ENCODE measurements around the gene MAPK7. TPM values are rescaled to one million over a fixed set of nuclear protein-coding genes. Genes with fewer than 3 reads are reported as not detected.

Gene MAPK7
- total and polyA plus RNA-seq, 2 donors (not counting 3 experiments of a cell fraction or from before 2014, with no cell fraction given), result 16.8 to 30.7 TPM

DNA sequence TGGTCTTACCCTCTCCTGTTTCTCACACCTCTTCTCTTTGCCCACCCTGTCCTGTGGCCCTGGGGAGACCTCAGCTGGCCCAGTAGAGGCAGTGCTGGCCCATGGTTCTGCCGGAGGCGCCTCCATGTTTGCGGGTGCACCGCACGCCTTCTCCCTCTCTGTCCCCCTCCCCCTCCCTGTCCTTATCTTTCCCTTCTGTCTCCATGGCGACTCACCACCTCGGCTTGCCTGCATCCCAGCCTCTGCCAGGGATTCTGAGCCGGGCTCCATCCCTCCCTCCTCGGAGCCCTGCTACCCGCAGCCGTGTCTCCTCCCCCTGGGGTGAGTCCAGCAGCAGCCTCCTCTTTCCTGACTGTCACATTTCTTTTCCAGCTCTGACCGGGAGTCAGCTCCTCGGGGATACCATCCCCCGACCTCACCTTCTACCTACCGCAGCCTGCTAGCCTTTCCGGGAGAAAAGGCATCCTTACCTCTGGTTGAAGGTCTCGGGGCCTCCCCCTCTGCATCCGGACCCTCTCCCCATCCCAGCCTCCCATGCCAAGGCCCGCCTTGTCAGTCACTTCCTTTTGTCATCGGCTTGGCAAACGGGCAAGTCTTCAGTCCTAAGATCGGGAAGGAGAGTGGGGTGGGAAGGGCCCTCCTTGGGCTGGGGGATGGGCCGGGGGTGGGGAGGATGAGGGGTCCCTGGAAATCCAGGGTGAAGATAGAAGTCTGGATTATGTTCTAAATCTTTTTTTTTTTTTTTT is 32.8 kb downstream of the MAPK7 start, which contains the start of gene RNF112:
Gene RNF112, plus strand, starts transcription at position 358 of the 746 bp plus-strand sequence. Its CDS starts 177 bp downstream, at position 535.
- dilution Hi-C loops (cut with MboI; ENCODE audit: extremely low pct_ligation_motif_present, low sequenced_read_pairs), result no loop called here
- no peak for FAIRE-seq
- CTCF ChIA-PET, result interaction anchor here (1.1 kb wide), 1 partner anchor 48 kb away, joined by 4 read pairs; no protein-coding TSS in a partner anchor

More for the DNA sequence above, 32.8 kb downstream of the MAPK7 start, which contains the start of gene RNF112:
- H3K9me3 ChIP-seq (replicated peaks; ENCODE audit: control insufficient read depth, insufficient read depth, low read length), result no peaks in the 10 kb centered on the region
- H3K4me3 ChIP-seq (replicated peaks in 1 of 3; ENCODE audit: insufficient read depth in 1 of 3, low read depth in 1 of 3, low read length in 3 of 3), result no peak within 1 kb of the TSS
- H4K20me1 ChIP-seq (replicated peaks; ENCODE audit: control insufficient read depth, extremely low read depth, insufficient read depth, low read length), result no peaks in the 10 kb centered on the region
- TF ChIP-seq POLR2AphosphoS5 (IDR thresholded peaks at IDR 0.05; ENCODE audit: insufficient read depth, low read depth, low read length) (no peak), EZH2 (IDR thresholded peaks at IDR 0.05; ENCODE audit: borderline replicate concordance, low read depth, low read length, severe bottlenecking) (no peak), JUN (IDR thresholded peaks at IDR 0.05; ENCODE audit: borderline replicate concordance, insufficient read depth, insufficient read length, low read depth) (no peak), MYC (IDR thresholded peaks at IDR 0.05; ENCODE audit: low read depth, low read length) (no peak), GATA2 (IDR thresholded peaks at IDR 0.05; ENCODE audit: insufficient read depth, insufficient read length, low read depth, low read length) (no peak), FOS (IDR thresholded peaks at IDR 0.05; ENCODE audit: borderline replicate concordance, insufficient read depth, low read length) (no peak), POLR2A (IDR thresholded peaks at IDR 0.05; ENCODE audit: low read depth, low read length) (no peak)
- TF ChIP-seq, protein P1, sequence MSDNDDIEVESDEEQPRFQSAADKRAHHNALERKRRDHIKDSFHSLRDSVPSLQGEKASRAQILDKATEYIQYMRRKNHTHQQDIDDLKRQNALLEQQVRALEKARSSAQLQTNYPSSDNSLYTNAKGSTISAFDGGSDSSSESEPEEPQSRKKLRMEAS (IDR thresholded peaks at IDR 0.05; ENCODE audit: insufficient read depth, insufficient read length), result no peak
- TF ChIP-seq, protein P2, sequence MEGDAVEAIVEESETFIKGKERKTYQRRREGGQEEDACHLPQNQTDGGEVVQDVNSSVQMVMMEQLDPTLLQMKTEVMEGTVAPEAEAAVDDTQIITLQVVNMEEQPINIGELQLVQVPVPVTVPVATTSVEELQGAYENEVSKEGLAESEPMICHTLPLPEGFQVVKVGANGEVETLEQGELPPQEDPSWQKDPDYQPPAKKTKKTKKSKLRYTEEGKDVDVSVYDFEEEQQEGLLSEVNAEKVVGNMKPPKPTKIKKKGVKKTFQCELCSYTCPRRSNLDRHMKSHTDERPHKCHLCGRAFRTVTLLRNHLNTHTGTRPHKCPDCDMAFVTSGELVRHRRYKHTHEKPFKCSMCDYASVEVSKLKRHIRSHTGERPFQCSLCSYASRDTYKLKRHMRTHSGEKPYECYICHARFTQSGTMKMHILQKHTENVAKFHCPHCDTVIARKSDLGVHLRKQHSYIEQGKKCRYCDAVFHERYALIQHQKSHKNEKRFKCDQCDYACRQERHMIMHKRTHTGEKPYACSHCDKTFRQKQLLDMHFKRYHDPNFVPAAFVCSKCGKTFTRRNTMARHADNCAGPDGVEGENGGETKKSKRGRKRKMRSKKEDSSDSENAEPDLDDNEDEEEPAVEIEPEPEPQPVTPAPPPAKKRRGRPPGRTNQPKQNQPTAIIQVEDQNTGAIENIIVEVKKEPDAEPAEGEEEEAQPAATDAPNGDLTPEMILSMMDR (IDR thresholded peaks at IDR 0.05; ENCODE audit: extremely low read depth in 1 of 2, insufficient read depth in 1 of 2, low read depth in 1 of 2, low read length in 2 of 2), result no peak
- no peaks in the 10 kb centered on the region for H3K4me1 ChIP-seq (ENCODE audit: control insufficient read depth, extremely low read depth, insufficient read depth, low read length)
- peaks cover 4 to 7% of the 10 kb centered on the region in 2 experiments for H3K27me3 ChIP-seq (ENCODE audit: control insufficient read depth in 2 of 2, insufficient read depth in 2 of 2, low read length in 2 of 2)
- POLR2A ChIA-PET, result no interaction called here
- H3K36me3 ChIP-seq (ENCODE audit: control insufficient read depth in 2 of 2, extremely low read depth in 1 of 2, insufficient read depth in 2 of 2, low read length in 2 of 2), result no peaks in the 10 kb centered on the region
- no peak within 1 kb of the TSS for H3K27ac ChIP-seq (ENCODE audit: insufficient read depth, low read depth, low read length)
- H3K4me2 ChIP-seq (ENCODE audit: insufficient read depth, low read length), result no peak within 1 kb of the TSS
- H3K9me1 ChIP-seq (replicated peaks; ENCODE audit: control insufficient read depth, extremely low read depth, insufficient read depth, low read length), result no peaks in the 10 kb centered on the region
- no TSS peak for BruUV-seq (replicated peaks)
- H2AFZ ChIP-seq (ENCODE audit: low read depth, low read length), result peak within 1 kb of the TSS; percentile 24
- no peak within 1 kb of the TSS for H3K9ac ChIP-seq (replicated peaks; ENCODE audit: extremely low read depth, insufficient read depth, low read length)
- DNase-seq (ENCODE audit: low read depth, low spot score), result no peak
- intact Hi-C loops (cut with micrococcal nuclease), result no loop called here
- H3K79me2 ChIP-seq (ENCODE audit: control insufficient read depth, insufficient read depth, low read length), result no peaks in the 10 kb centered on the region

Data from endothelial cell of umbilical vein (primary cell).